ENCODE data around the gene UGT2B7. TPM values are rescaled to one million over a fixed set of nuclear protein-coding genes. Genes with fewer than 3 reads are reported as not detected.

The UGT2B7 gene
- total RNA-seq, 2 experiments from 2014 or later, result not detected

GRCh38 chr4:69064391-69064790 is 31.9 kb upstream of the UGT2B7 start:
- POLR2A ChIA-PET, result no interaction called here
- Mint-ChIP-seq H3K27ac (no peak overlapping the region), H3K4me1 (no peaks in the 10 kb centered on the region), H3K4me3 (no peak overlapping the region), H3K27me3 (no peaks in the 10 kb centered on the region), H3K36me3 (ENCODE audit: low read depth) (no peaks in the 10 kb centered on the region), H3K9me3 (no peaks in the 10 kb centered on the region)
- DNase-seq, result no peak
- CTCF ChIA-PET, result no interaction called here

GRCh38 chr4:69066945-69067344 is 29.3 kb upstream of the UGT2B7 start:
- ChIA-PET CTCF (no interaction called here), POLR2A (no interaction called here)
- H3K27me3 Mint-ChIP-seq, result no peaks in the 10 kb centered on the region
- no peak overlapping the region for H3K4me3 Mint-ChIP-seq
- no peaks in the 10 kb centered on the region for H3K36me3 Mint-ChIP-seq (ENCODE audit: low read depth)
- no peak overlapping the region for H3K27ac Mint-ChIP-seq
- H3K4me1 Mint-ChIP-seq, result no peaks in the 10 kb centered on the region
- DNase-seq, result no peak
- H3K9me3 Mint-ChIP-seq, result no peaks in the 10 kb centered on the region

- H3K9me3 Mint-ChIP-seq, result no peaks in the 10 kb centered on the region
- ChIA-PET CTCF (no interaction called here), POLR2A (no interaction called here)
- no peak overlapping the region for H3K27ac Mint-ChIP-seq
- no peak overlapping the region for H3K4me3 Mint-ChIP-seq
- no peaks in the 10 kb centered on the region for H3K36me3 Mint-ChIP-seq (ENCODE audit: low read depth)
- H3K4me1 Mint-ChIP-seq, result no peaks in the 10 kb centered on the region
- H3K27me3 Mint-ChIP-seq, result no peaks in the 10 kb centered on the region
- DNase-seq, result no peak
Measured at GRCh38 chr4:69069085-69069484, 27.2 kb upstream of the UGT2B7 start.

- Mint-ChIP-seq H3K4me3 (no peak overlapping the region), H3K27ac (no peak overlapping the region), H3K4me1 (no peaks in the 10 kb centered on the region), H3K9me3 (no peaks in the 10 kb centered on the region), H3K36me3 (ENCODE audit: low read depth) (no peaks in the 10 kb centered on the region), H3K27me3 (no peaks in the 10 kb centered on the region)
- POLR2A ChIA-PET, result no interaction called here
- CTCF ChIA-PET, result no interaction called here
- no peak for DNase-seq
Measured at GRCh38 chr4:69070590-69070989, 25.7 kb upstream of the UGT2B7 start.

DNA sequence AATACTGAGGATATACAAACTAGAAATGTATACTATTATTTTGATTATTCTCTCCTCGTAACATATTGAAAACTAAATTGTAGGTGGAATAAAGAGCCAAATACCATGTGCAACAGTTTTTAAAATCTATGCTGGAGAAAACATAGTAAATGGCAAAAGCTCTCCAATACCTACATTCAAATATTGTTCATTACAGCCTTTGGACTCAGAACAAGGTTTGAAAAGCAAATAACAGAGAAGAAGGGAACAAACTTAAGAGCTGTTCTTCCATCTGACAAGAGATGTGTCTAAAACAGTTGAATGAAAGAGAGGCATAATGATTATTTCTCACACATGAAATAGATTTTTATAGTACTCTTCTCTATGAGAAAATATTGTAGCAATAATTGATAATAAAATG is 25.0 kb upstream of the UGT2B7 start:
- H3K4me1 Mint-ChIP-seq, result no peaks in the 10 kb centered on the region
- H3K4me3 Mint-ChIP-seq, result no peak overlapping the region
- H3K36me3 Mint-ChIP-seq (ENCODE audit: low read depth), result no peaks in the 10 kb centered on the region
- H3K27ac Mint-ChIP-seq, result no peak overlapping the region
- ChIA-PET POLR2A (no interaction called here), CTCF (no interaction called here)
- no peaks in the 10 kb centered on the region for H3K27me3 Mint-ChIP-seq
- no peak for DNase-seq
- H3K9me3 Mint-ChIP-seq, result no peaks in the 10 kb centered on the region

DNA sequence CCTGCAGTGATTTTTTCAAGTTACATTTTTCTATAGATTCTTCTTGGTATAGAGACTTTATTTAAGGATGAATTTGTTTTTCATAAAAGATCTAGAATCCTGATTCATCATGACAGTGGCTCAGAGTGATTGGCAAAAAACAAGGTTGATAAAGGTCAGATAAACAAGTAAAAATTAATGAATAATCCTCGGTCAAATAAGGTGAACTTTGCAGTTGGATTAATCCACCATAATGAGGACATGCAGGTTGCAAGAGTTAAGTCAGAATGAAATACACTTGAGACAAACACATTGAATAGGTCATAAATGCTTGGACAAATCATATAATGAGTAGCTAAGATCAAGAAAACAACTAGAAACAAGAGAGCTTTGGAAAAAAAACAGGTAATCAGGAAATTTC is 22.9 kb upstream of the UGT2B7 start:
- DNase-seq, result no peak
- H3K27ac Mint-ChIP-seq, result no peak overlapping the region
- H3K4me1 Mint-ChIP-seq, result no peaks in the 10 kb centered on the region
- no peaks in the 10 kb centered on the region for H3K27me3 Mint-ChIP-seq
- H3K4me3 Mint-ChIP-seq, result no peak overlapping the region
- peaks cover under 1% of the 10 kb centered on the region for H3K9me3 Mint-ChIP-seq
- CTCF ChIA-PET, result no interaction called here
- POLR2A ChIA-PET, result no interaction called here
- H3K36me3 Mint-ChIP-seq (ENCODE audit: low read depth), result no peaks in the 10 kb centered on the region

DNA sequence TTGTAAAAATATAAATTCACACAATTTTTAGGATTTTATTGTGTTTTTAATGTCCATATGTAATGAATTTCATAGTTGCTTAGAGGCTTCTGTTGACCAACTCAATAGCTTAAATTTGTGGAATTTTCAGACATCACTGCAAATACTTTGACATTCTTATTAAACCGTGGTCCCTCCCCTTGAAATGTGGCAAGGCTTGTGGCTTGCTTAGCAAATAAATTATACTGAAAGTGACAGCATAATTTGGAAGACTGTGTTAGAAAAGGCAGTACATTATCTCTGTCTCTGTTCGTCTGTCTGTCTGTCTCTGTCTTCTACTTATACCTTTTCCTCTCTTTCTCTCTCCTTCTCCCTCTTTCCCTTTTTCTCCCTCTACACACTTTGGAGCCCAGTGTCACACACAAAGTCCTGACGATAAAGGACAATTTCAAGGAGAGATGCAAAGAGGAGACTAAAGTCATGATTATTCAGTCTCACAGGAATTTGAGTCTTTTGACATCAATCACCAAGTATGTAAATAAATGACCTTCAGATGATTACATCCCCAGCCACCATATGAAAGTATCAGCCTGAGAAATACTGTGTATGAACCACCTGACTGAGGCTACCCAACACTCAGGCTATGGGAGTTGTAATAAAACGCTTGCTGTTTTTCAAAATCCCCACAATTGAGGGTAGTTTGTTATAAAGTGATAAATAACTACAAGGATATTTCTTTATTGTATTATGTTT is 21.0 kb upstream of the UGT2B7 start:
- DNase-seq, result no peak
- H3K27me3 Mint-ChIP-seq, result no peaks in the 10 kb centered on the region
- H3K9me3 Mint-ChIP-seq, result peaks cover 3% of the 10 kb centered on the region
- ChIA-PET POLR2A (no interaction called here), CTCF (no interaction called here)
- H3K27ac Mint-ChIP-seq, result no peak overlapping the region
- no peaks in the 10 kb centered on the region for H3K36me3 Mint-ChIP-seq (ENCODE audit: low read depth)
- no peak overlapping the region for H3K4me3 Mint-ChIP-seq
- no peaks in the 10 kb centered on the region for H3K4me1 Mint-ChIP-seq

DNA sequence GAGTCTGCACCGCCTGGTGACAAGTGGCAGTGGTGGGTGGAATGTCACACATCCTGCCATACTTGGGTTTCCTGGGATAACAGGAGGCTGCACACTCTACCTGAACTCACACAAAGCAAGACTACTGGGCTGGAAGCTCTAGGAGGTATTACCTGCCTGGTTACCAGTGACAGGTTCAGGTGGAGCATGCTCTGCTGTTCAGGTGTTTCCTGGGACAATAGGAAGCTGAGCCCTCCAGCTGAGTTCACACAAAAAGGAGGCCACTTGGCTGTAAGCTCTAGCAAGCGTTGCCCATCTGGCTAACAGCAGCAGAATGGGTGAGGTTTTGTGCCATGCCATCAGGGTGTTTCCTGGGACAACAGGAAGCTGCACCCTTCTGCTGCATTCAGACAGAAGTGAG is 17.4 kb upstream of the UGT2B7 start:
- Mint-ChIP-seq H3K27me3 (no peaks in the 10 kb centered on the region), H3K27ac (no peak overlapping the region), H3K9me3 (peaks cover 3% of the 10 kb centered on the region), H3K4me1 (no peaks in the 10 kb centered on the region), H3K4me3 (no peak overlapping the region), H3K36me3 (ENCODE audit: low read depth) (no peaks in the 10 kb centered on the region)
- POLR2A ChIA-PET, result no interaction called here
- CTCF ChIA-PET, result no interaction called here
- no peak for DNase-seq

GRCh38 chr4:69088473-69088872 is 7.8 kb upstream of the UGT2B7 start:
- CTCF ChIA-PET, result no interaction called here
- no peak overlapping the region for H3K4me3 Mint-ChIP-seq

DNA sequence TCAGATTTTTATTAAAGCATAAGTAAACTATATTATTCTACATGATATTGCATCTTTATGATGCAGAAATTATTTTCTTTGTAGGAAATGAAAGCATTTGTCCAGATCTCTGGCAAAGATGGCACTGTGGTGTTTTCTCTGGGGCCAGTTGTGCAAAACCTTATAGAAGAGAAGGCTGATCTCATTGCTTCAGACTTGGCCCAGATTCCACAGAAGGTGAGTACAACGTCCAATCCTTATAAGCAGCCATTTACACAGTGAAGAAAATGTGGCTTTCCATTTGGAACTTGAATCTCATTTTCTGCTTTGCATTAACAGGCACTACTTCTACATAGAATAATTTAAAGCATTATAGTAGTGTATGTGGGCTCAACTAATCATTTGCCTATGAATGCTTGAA is 6.9 kb upstream of the UGT2B7 start:
- ChIA-PET POLR2A (no interaction called here), CTCF (no interaction called here)
- H3K27me3 Mint-ChIP-seq, result no peaks in the 10 kb centered on the region

More at GRCh38 chr4:69088473-69088872, 7.8 kb upstream of the UGT2B7 start:
- Mint-ChIP-seq H3K4me1 (no peaks in the 10 kb centered on the region), H3K36me3 (ENCODE audit: low read depth) (no peaks in the 10 kb centered on the region), H3K9me3 (peaks cover 2% of the 10 kb centered on the region), H3K27ac (no peak overlapping the region), H3K27me3 (no peaks in the 10 kb centered on the region)
- POLR2A ChIA-PET, result no interaction called here
- no peak for DNase-seq

DNA sequence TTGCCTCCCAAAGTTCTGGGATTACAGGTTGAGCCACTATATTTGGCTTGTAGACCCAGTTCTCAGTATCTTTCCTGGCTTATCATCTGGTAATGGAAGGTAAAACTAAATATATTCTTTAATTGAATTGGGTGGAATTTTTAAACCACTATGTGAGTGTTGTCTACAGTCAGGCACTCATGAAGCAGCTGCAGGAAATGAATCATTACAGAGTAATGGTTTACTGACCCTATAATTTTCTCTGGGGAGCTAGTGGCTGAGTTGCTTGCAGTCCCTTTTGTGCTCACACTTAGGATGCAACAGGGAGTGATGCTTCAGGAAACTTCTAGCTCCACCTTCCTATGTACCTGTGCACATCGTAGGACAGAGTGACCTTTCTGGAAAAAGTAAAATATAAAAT is 4.1 kb upstream of the UGT2B7 start:
- no peak overlapping the region for H3K4me3 Mint-ChIP-seq
- no peak overlapping the region for H3K27ac Mint-ChIP-seq
- H3K4me1 Mint-ChIP-seq, result no peaks in the 10 kb centered on the region
- no peaks in the 10 kb centered on the region for H3K27me3 Mint-ChIP-seq
- no peaks in the 10 kb centered on the region for H3K36me3 Mint-ChIP-seq (ENCODE audit: low read depth)
- POLR2A ChIA-PET, result no interaction called here
- DNase-seq, result no peak
- CTCF ChIA-PET, result no interaction called here
- no peaks in the 10 kb centered on the region for H3K9me3 Mint-ChIP-seq

More for the DNA sequence above, 6.9 kb upstream of the UGT2B7 start:
- H3K4me1 Mint-ChIP-seq, result no peaks in the 10 kb centered on the region
- H3K36me3 Mint-ChIP-seq (ENCODE audit: low read depth), result no peaks in the 10 kb centered on the region
- no peak overlapping the region for H3K4me3 Mint-ChIP-seq
- no peak overlapping the region for H3K27ac Mint-ChIP-seq
- no peak for DNase-seq
- peaks cover 2% of the 10 kb centered on the region for H3K9me3 Mint-ChIP-seq

DNA sequence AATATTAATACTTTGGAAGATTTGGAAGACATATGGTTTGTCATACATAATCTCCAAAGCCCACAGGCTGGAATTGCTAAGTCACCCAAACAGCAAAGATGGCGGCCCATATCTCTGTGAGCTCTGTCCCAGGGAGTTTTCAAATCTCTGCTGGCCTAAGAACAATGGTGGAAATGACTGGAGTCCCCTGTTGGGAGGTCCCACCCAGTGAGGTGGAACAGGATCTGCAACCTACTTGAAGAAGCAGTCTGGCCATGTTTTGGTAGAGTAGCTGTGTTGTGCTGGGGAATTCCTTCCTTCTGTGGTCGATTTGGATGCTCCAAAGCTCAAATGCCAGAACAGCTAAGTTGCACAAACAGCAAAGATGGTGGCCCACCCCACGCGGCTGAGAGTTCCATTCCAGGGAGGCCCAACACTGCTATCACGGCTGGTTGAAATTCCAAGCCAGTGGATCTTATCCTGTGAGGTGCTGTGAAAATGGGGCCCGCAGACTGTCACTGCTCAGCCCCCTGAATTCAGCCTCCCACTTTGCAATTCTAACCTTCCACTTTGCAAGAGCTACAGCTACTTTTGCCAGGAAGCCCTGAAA is 3.2 kb upstream of the UGT2B7 start:
- H3K36me3 Mint-ChIP-seq (ENCODE audit: low read depth), result no peaks in the 10 kb centered on the region
- no peak overlapping the region for H3K27ac Mint-ChIP-seq
- no peaks in the 10 kb centered on the region for H3K27me3 Mint-ChIP-seq
- no peaks in the 10 kb centered on the region for H3K9me3 Mint-ChIP-seq
- H3K4me3 Mint-ChIP-seq, result no peak overlapping the region
- no peak for DNase-seq
- POLR2A ChIA-PET, result no interaction called here
- CTCF ChIA-PET, result no interaction called here
- H3K4me1 Mint-ChIP-seq, result no peaks in the 10 kb centered on the region

GRCh38 chr4:69093681-69094080 is 2.6 kb upstream of the UGT2B7 start:
- CTCF ChIA-PET, result no interaction called here
- POLR2A ChIA-PET, result no interaction called here
- H3K27ac Mint-ChIP-seq, result no peak overlapping the region
- no peak for DNase-seq
- H3K27me3 Mint-ChIP-seq, result no peaks in the 10 kb centered on the region
- H3K4me1 Mint-ChIP-seq, result no peaks in the 10 kb centered on the region
- no peaks in the 10 kb centered on the region for H3K9me3 Mint-ChIP-seq
- no peak overlapping the region for H3K4me3 Mint-ChIP-seq
- H3K36me3 Mint-ChIP-seq (ENCODE audit: low read depth), result no peaks in the 10 kb centered on the region

GRCh38 chr4:69095301-69095731 is 958 bp upstream of the UGT2B7 start:
- H3K4me3 Mint-ChIP-seq, result no peak overlapping the region

More at GRCh38 chr4:69095301-69095731, 958 bp upstream of the UGT2B7 start:
- no peak overlapping the region for H3K27ac Mint-ChIP-seq
- ChIA-PET POLR2A (no interaction called here), CTCF (no interaction called here)
- H3K9me3 Mint-ChIP-seq, result no peaks in the 10 kb centered on the region
- no peaks in the 10 kb centered on the region for H3K27me3 Mint-ChIP-seq
- DNase-seq, result no peak
- no peaks in the 10 kb centered on the region for H3K36me3 Mint-ChIP-seq (ENCODE audit: low read depth)
- H3K4me1 Mint-ChIP-seq, result no peaks in the 10 kb centered on the region
